A549 treated with Hydrocortisone at 1 μM for 4 hours (cell line): ENCODE results near the gene POMT1. TPM values are rescaled to one million over a fixed set of nuclear protein-coding genes. Genes with fewer than 3 reads are reported as not detected.

Experiments
- total RNA-seq: library from RNA; stranded (reverse); fragments of 200-300 nt; extraction: Qiagen RNA extraction; gene quantifications from 5 replicates; pipeline ENCODE4 v1.2.3, GENCODE V29; 2022

POMT1 gene
- total RNA-seq, result 15.0 to 18.1 TPM (median 17.0 TPM) in 5 replicates

GRCh38 chr9:131502781-131503625 lies at the start of gene POMT1:
POMT1 (plus strand) TSS chr9:131502918; CDS start chr9:131504219, 1,301 bp downstream.

GRCh38 chr9:131530920-131531832 lies 28.5 kb downstream of the POMT1 start, which contains the start of gene UCK1:
UCK1 (minus strand) TSS chr9:131531263; CDS start chr9:131531174, 89 bp downstream.

GRCh38 chr9:131545003-131545785 lies 42.5 kb downstream of the POMT1 start, which contains the start of gene PRRT1B:
PRRT1B (plus strand) TSS chr9:131545523; CDS start chr9:131545616, 93 bp downstream.

Other genes starting within 250 kb of the POMT1 start
- gene FAM78A, start 226.4 kb upstream of the POMT1 start, total RNA-seq, result 0.27 to 0.53 TPM (median 0.38 TPM) in 5 replicates
- gene PLPP7, start 213.2 kb upstream of the POMT1 start, total RNA-seq, result 0.06 TPM in 1 of 5 replicates, not detected in the others
- gene PRRC2B, start 108.8 kb upstream of the POMT1 start, total RNA-seq, result 54.5 to 69.4 TPM (median 64.9 TPM) in 5 replicates
- 19.5 to 22.9 TPM (median 19.8 TPM) in 5 replicates for gene UCK1, start 28.3 kb downstream of the POMT1 start, total RNA-seq
- gene PRRT1B, start 42.6 kb downstream of the POMT1 start, total RNA-seq, result 0.14 to 0.61 TPM (median 0.30 TPM) in 5 replicates
- 38.5 to 50.3 TPM (median 47.1 TPM) in 5 replicates for gene RAPGEF1, start 237.2 kb downstream of the POMT1 start, total RNA-seq